ENCODE results near the gene RNF20.

Gene RNF20

DNA sequence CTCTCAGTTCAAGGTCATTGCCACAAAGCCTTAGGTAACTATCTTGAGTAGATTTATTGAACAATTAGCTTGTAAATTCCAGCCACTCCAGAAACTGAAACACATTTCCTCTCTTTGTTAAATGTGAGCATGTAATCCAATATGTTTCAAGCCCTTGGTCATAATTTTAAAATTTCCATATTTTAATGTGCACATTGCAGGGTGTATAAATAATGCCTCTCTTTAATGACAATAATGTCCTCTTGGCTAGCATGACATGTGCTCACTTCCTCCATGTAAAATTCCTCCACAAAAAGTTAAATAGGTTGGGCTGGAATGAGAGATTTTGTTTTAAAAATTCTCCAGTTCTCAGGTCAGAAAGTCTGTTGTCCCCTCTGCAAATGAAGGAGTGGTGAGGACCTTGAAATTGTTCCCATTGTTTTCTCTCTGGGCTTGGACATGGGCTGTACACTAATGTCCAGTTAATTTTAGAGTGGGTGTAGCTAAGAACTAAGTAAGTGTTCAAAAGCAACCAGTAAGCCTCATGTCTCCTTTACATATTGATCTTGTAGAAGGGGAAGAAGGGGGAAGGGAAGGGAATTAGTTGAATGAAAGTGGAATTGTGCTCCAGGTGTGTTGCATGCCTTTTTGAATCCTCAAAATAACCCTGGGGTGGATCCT, 58.3 kb downstream of the RNF20 start:
- DNase-seq: no peak

DNA sequence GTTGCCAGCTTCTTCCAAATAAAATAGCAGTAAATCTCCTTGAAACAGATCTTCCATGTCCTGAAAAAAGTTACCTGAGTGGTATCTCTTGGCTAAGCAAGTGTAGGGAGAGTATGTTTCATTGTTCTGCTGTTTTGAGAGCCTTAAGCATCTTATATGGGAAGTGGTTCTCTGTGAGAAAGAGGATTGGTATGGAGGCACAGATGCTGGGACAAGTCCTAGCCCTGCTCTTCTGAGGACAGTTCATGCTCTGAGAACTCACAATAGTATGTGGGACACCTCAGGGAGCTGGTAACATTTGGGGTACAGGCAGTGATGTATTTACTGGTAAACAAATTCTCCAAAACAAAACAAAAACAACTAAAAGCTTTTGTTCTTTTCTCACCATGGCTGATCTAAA, 59.1 kb downstream of the RNF20 start:
- DNase-seq: no peak

DNA sequence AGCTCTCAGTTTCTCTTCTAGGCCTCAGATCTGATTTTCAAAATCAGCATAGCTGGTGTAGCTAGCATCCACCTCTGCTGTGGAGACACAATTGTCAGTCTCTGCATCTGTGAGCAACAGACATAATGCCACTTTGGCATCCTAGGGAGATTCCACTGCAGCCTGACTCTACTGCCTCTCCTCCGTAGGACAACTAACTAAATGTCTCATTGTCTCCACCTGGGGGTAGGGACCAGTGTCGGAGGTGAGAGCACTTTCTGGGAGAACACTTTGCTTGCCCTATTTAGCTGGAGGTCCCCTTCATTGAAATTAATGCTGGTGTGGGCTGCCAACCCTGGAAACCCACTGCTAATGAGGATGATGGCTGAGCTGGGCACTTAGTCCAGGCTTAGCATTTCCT, 59.7 kb downstream of the RNF20 start:
- DNase-seq: no peak

DNA sequence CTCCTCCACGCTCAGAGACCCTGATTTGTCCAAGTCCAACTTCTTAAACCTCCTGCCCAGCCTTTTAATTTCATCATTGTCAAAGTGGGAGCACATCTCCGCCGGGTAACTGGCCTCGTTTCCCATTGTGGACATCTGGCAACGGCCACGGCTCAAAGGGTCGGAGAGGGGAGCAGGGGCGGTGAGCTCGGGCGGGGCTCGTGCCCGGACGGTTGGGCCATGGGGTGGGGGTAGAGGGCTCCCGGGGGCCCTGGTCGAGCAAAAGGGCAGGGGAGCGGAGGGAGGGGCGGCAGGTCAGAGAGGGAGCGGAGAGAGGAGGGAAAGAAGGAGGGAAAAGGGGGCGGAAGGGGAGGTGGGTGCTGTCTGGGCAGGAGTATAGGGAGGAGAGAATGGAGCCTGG, 61.1 kb downstream of the RNF20 start, which contains the start of gene PPP3R2:
PPP3R2 (minus strand) TSS at position 174 of the 400 bp plus-strand sequence; CDS start at position 126, 48 bp downstream.
- no peak for DNase-seq

DNA sequence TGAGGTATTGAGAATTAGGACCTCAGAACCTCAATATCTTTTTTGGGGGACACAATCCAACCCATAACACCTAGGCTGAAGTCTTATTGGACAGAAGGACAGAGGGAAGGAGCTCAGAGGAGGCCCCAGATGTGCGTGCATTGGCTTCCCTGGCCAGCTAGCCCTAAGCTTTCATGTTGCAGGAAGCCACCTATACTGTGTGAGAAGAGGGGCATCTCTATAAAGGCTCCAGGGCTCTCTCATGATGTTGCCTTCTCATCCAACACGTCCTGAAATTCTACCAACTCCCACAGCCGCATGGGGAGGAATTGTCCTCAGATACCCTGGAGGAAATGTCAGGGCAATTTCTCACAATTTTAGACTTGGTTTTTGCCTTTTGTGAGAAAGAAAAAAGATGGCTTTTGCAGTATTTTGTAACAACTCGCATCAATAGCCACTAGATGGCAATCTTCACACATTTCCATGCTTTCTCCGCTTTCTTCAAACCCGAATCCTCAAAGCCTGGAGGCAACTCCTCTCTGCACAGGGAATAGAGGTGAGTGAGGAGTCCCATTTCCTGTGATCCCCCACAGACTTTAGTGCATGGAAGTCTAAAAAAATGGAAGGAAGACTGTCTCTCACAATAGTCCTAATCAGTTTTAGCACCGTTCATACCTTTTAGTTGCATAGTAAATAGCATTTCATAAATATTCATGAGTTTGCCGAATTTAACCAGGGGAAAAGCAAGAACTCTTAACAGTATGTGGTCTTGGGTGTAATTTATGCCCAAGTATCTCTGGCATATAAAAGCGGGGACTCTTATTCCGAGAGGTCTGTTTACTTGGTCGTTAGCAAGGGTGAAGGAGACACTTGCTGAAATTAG, 68.5 kb downstream of the RNF20 start:
- peak; percentile 59 for DNase-seq

DNA sequence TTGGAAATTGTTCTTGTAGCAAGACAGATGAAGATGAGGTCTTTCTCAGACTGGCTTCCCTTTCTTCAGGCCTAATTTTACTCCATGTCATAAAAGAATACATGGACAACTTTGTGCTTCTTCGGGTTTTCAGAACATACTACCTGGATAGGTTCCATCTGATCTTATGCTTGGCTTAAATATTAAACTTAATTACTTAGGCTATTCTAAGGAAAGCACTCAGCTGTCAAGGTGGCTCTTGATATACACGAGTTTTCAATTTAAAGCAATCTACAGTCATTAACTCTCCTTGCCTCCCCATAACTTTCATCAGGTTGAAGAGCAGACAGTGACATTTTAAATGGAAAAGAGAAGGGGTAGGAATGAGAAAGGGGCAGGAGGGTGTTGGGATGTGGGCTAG, 70.6 kb downstream of the RNF20 start:
- DNase-seq: no peak

DNA sequence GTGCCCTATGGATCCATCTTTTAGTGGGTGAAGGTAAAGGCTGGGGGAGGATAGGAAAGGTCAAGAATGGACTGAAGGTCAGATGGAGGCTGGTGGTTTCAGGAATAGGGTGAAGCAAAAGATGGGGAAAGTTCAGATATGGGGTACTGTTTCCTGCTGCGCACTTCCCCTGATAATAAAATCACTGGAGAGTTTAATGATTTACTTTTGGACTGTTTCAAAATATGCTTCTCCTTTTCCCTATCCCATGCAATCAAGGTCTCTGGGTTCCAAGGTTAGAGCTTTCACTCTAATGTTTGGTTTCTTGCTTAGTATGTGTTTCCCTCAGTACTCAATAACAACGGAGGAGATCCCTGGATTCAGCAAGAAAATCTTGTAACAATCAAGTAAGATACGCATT, 71.9 kb downstream of the RNF20 start:
- no peak for DNase-seq
